ENCODE data around the gene CPZ.

GRCh38 chr4:8546766-8547107, 45.8 kb upstream of the CPZ start:
- TF ChIP-seq POLR2AphosphoS5 (IDR thresholded peaks at IDR 0.05) = no peak
- no peak for TF ChIP-seq POLR2A (IDR thresholded peaks at IDR 0.05)

Data from gastroesophageal sphincter (tissue), 2 donors.